Neural progenitor cell (in vitro differentiated cells): ENCODE data around the gene FAM229A. TPM values are rescaled to one million over a fixed set of nuclear protein-coding genes. Genes with fewer than 3 reads are reported as not detected.
A peak's percentile ranks its signal among the peaks of the same experiment; 100 is the strongest.

Experiments used
- DNase-seq: peaks from one replicate; pipeline ENCODE4 v3.0.0-alpha.2; 2016; ENCODE audit warnings: low spot score
- H2AFZ ChIP-seq: fragments of 200-600 bp; sonication (generic); replicated peaks from 2 replicates; pipeline ENCODE4 v1.6.1; 2016; ENCODE audit warnings: antibody characterized with exemption
- H3F3A ChIP-seq: fragments of 200-600 bp; sonication (generic); 2 replicates; pipeline ENCODE4 v1.6.1; 2016; ENCODE audit warnings: antibody characterized with exemption, low read depth
- H3K27ac ChIP-seq: fragments of 200-600 bp; sonication (generic); 2 replicates; pipeline ENCODE4 v1.5.1; 2016; ENCODE audit warnings: mild to moderate bottlenecking
- H3K27me3 ChIP-seq: fragments of 200-600 bp; sonication (generic); 2 replicates; pipeline ENCODE4 v1.6.1; 2016; ENCODE audit warnings: mild to moderate bottlenecking, moderate library complexity
- H3K36me3 ChIP-seq: fragments of 200-600 bp; sonication (generic); 2 replicates; pipeline ENCODE4 v1.5.1; 2016
- H3K4me1 ChIP-seq: fragments of 200-600 bp; sonication (generic); 2 replicates; pipeline ENCODE4 v1.6.1; 2016; ENCODE audit warnings: mixed run types
- H3K4me2 ChIP-seq: fragments of 200-600 bp; sonication (generic); 2 replicates; pipeline ENCODE4 v1.6.1; 2016
- H3K4me3 ChIP-seq: fragments of 200-600 bp; sonication (generic); 2 replicates; pipeline ENCODE4 v1.5.1; 2016
- H3K79me2 ChIP-seq: fragments of 200-600 bp; sonication (generic); 2 replicates; pipeline ENCODE4 v1.6.1; 2016; ENCODE audit warnings: low read depth
- H3K9ac ChIP-seq: fragments of 200-600 bp; sonication (generic); 2 replicates; pipeline ENCODE4 v1.6.1; 2016
- H3K9me3 ChIP-seq: fragments of 200-600 bp; sonication (generic); 2 replicates; pipeline ENCODE4 v1.5.1; 2016; ENCODE audit warnings: low read depth
- H4K20me1 ChIP-seq: fragments of 200-600 bp; sonication (generic); 2 replicates; pipeline ENCODE4 v1.6.1; 2016; ENCODE audit warnings: low read depth
- H3K27ac Mint-ChIP-seq: 3 replicates; pipeline ENCODE4 v1.8.0; 2021; ENCODE audit warnings: mixed read lengths
- H3K27me3 Mint-ChIP-seq: 2 replicates; pipeline ENCODE4 v1.8.0; 2022; ENCODE audit warnings: low read depth, mild to moderate bottlenecking, inconsistent platforms, moderate library complexity, mixed read lengths; ENCODE audit not compliant: insufficient read depth
- H3K36me3 Mint-ChIP-seq: 3 replicates; pipeline ENCODE4 v1.8.0; 2021; ENCODE audit warnings: mixed read lengths
- H3K4me1 Mint-ChIP-seq: 3 replicates; pipeline ENCODE4 v1.8.0; 2021; ENCODE audit warnings: mixed read lengths
- H3K4me3 Mint-ChIP-seq: 3 replicates; pipeline ENCODE4 v1.8.0; 2021; ENCODE audit warnings: mild to moderate bottlenecking, moderate library complexity, mixed read lengths
- H3K9me3 Mint-ChIP-seq: 3 replicates; pipeline ENCODE4 v1.8.0; 2020; ENCODE audit warnings: mixed read lengths
- CTCF ChIP-seq: fragments of 200-600 bp; sonication (generic); IDR thresholded peaks from 2 replicates; pipeline ENCODE4 v1.5.1; 2017; ENCODE audit warnings: antibody characterized with exemption, mild to moderate bottlenecking
- EZH2 ChIP-seq: fragments of 200-600 bp; sonication (generic); IDR thresholded peaks from 2 replicates; pipeline ENCODE4 v1.6.1; 2017; ENCODE audit warnings: antibody characterized with exemption, mild to moderate bottlenecking, moderate library complexity
- EZH2phosphoT487 ChIP-seq: fragments of 200-600 bp; sonication (generic); IDR thresholded peaks from 2 replicates; pipeline ENCODE4 v1.6.1; 2017; ENCODE audit warnings: antibody characterized with exemption
- total RNA-seq: library from RNA; depleted of rRNA; stranded (reverse); fragments of >200 nt; gene quantifications from 2 replicates; pipeline ENCODE4 v1.2.3, GENCODE V29; 2015; ENCODE audit warnings: low replicate concordance

The FAM229A gene
- total RNA-seq, 1 donor from 2014 or later = 3.8 TPM

- Histone ChIP-seq H3K27ac (peak overlapping the region; percentile 77), H3K4me1 (peaks cover 24% of the 10 kb centered on the region), H3K27me3 (peaks cover 7% of the 10 kb centered on the region), H2AFZ (no peak overlapping the region), H3K4me3 (no peak overlapping the region), H3K79me2 (peaks cover 35% of the 10 kb centered on the region), H3K4me2 (no peak overlapping the region), H3K9me3 (no peaks in the 10 kb centered on the region), H3K36me3 (peaks cover 6% of the 10 kb centered on the region), H3F3A (peaks cover 67% of the 10 kb centered on the region), H4K20me1 (peaks cover 64% of the 10 kb centered on the region), H3K9ac (no peak overlapping the region)
- Mint-ChIP-seq H3K4me1 (peaks cover 31% of the 10 kb centered on the region), H3K27ac (peak overlapping the region; percentile 18), H3K36me3 (peaks cover 42% of the 10 kb centered on the region), H3K27me3 (peaks cover 31% of the 10 kb centered on the region), H3K9me3 (no peaks in the 10 kb centered on the region), H3K4me3 (peak overlapping the region; percentile 52)
- no peak for DNase-seq
- no peak for TF ChIP-seq EZH2phosphoT487
- TF ChIP-seq EZH2 = no peak
- TF ChIP-seq CTCF = no peak
Measured at GRCh38 chr1:32332290-32333079, 29.8 kb downstream of the FAM229A start.

- Histone ChIP-seq H3K79me2 (peaks cover 35% of the 10 kb centered on the region), H3F3A (peaks cover 61% of the 10 kb centered on the region), H4K20me1 (peaks cover 66% of the 10 kb centered on the region), H3K4me2 (no peak overlapping the region), H2AFZ (no peak overlapping the region), H3K4me3 (no peak overlapping the region), H3K36me3 (peaks cover 6% of the 10 kb centered on the region), H3K9ac (no peak overlapping the region), H3K27me3 (peaks cover under 1% of the 10 kb centered on the region), H3K4me1 (peaks cover 15% of the 10 kb centered on the region), H3K9me3 (no peaks in the 10 kb centered on the region), H3K27ac (peak overlapping the region; percentile 77)
- no peak overlapping the region for H3K4me3 Mint-ChIP-seq
- no peak for TF ChIP-seq CTCF
- TF ChIP-seq EZH2phosphoT487 = no peak
- no peak for TF ChIP-seq EZH2
- H3K27me3 Mint-ChIP-seq = peaks cover 28% of the 10 kb centered on the region
- H3K9me3 Mint-ChIP-seq = no peaks in the 10 kb centered on the region
- no peak for DNase-seq
- H3K27ac Mint-ChIP-seq = no peak overlapping the region
- H3K4me1 Mint-ChIP-seq = peaks cover 30% of the 10 kb centered on the region
- H3K36me3 Mint-ChIP-seq = peaks cover 42% of the 10 kb centered on the region
Measured at GRCh38 chr1:32331549-32331948, 30.7 kb downstream of the FAM229A start.

- Histone ChIP-seq H3K27ac (peak overlapping the region; percentile 25), H3K36me3 (peaks cover 6% of the 10 kb centered on the region), H3F3A (peaks cover 59% of the 10 kb centered on the region), H3K27me3 (no peaks in the 10 kb centered on the region), H3K4me1 (peaks cover 13% of the 10 kb centered on the region), H3K9ac (no peak overlapping the region), H3K4me3 (no peak overlapping the region), H2AFZ (no peak overlapping the region), H3K4me2 (no peak overlapping the region), H4K20me1 (peaks cover 66% of the 10 kb centered on the region), H3K79me2 (peaks cover 31% of the 10 kb centered on the region), H3K9me3 (no peaks in the 10 kb centered on the region)
- H3K36me3 Mint-ChIP-seq = peaks cover 42% of the 10 kb centered on the region
- H3K4me1 Mint-ChIP-seq = peaks cover 30% of the 10 kb centered on the region
- DNase-seq = no peak
- H3K9me3 Mint-ChIP-seq = no peaks in the 10 kb centered on the region
- TF ChIP-seq EZH2 (no peak), CTCF (no peak), EZH2phosphoT487 (no peak)
- no peak overlapping the region for H3K27ac Mint-ChIP-seq
- H3K27me3 Mint-ChIP-seq = peaks cover 28% of the 10 kb centered on the region
- no peak overlapping the region for H3K4me3 Mint-ChIP-seq
Measured at GRCh38 chr1:32330558-32331151, 31.6 kb downstream of the FAM229A start.
